ENCODE data around the gene KRT3. TPM values are rescaled to one million over a fixed set of nuclear protein-coding genes. Genes with fewer than 3 reads are reported as not detected.

The KRT3 gene
- total RNA-seq, 4 donors from 2014 or later = not detected

DNA sequence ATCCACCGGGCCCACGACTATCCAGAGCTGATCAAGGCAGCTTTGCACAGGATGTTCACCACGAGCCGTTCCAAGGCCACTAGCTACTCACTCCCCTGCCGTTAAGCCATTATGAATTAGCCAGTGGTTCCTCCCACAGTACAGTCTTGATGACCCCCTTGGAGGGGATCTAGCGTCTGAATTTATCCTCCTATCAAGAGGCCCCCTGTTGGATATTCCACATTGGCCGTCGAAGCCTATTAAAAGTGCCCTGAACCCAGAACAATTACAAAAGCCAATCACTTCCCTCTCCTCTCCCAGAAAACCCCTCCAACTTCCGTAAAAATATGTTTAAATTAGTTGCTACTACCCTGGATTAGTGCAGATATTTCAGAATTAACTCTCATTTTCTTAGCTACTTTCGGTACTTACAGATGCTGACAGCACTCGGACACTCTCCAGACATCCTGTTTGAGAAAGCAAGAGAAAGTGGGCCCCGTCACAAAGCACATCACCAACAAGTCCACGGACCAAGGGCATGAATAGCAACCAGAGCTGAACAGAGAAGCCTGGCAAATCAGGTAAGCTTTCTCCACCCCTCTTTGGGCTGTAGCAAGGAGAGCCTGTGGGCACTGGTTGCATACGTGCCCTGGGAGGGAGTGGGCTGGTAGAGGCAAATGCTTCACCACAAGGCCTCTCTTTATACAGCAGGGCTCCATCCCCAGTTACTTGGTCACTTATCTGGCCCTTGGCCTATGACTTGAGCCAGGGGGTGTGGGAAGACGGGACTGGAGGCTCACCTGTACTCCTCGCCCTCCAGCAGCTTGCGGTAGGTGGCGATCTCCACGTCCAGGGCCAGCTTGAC is 5.3 kb downstream of the KRT3 start:
- TF ChIP-seq, protein P1, sequence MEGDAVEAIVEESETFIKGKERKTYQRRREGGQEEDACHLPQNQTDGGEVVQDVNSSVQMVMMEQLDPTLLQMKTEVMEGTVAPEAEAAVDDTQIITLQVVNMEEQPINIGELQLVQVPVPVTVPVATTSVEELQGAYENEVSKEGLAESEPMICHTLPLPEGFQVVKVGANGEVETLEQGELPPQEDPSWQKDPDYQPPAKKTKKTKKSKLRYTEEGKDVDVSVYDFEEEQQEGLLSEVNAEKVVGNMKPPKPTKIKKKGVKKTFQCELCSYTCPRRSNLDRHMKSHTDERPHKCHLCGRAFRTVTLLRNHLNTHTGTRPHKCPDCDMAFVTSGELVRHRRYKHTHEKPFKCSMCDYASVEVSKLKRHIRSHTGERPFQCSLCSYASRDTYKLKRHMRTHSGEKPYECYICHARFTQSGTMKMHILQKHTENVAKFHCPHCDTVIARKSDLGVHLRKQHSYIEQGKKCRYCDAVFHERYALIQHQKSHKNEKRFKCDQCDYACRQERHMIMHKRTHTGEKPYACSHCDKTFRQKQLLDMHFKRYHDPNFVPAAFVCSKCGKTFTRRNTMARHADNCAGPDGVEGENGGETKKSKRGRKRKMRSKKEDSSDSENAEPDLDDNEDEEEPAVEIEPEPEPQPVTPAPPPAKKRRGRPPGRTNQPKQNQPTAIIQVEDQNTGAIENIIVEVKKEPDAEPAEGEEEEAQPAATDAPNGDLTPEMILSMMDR (IDR thresholded peaks at IDR 0.05) = no peak
- DNase-seq (ENCODE audit: low spot score) = no peak
- ATAC-seq (ENCODE audit: low FRiP score) = no peak

DNA sequence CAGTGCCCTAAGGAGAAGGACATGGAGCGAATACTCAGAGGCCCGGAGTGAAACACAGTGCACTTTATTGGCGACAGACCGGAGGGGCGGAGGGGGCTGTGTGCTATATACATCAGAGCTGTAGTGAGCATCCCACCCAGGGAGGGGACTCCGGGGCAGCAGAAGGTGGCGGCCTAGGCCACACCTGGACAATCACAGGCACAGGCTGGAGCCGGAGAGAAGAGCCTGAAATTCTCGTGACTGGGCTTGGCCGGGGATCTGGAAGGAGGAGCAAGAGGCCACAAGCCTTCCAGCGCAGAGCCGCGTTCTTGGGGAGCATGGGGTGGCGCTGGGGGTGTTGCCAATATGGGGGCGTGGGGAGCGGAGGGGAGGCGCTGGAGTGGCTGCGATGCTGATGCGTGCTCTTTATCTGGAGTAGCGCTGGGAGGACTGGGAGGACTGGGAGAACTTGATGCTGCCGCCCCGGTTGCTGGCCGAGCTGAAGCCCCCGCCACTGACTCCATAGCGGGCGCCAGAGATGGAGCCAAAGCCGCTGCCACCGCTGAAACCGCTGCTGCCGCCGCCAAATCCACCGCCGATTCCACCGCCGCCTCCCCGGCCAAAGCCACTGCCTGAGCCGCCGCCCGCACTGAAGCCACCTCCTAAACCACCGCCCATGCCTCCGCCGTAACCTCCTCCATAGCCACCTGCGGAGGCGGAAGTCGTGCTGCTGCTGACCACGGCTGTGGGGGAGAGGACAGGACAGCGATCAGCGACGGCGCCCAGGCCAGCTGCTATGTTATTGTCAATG is 6.1 kb downstream of the KRT3 start:
- no peak for ATAC-seq (ENCODE audit: low FRiP score)
- DNase-seq (ENCODE audit: low spot score) = no peak

DNA sequence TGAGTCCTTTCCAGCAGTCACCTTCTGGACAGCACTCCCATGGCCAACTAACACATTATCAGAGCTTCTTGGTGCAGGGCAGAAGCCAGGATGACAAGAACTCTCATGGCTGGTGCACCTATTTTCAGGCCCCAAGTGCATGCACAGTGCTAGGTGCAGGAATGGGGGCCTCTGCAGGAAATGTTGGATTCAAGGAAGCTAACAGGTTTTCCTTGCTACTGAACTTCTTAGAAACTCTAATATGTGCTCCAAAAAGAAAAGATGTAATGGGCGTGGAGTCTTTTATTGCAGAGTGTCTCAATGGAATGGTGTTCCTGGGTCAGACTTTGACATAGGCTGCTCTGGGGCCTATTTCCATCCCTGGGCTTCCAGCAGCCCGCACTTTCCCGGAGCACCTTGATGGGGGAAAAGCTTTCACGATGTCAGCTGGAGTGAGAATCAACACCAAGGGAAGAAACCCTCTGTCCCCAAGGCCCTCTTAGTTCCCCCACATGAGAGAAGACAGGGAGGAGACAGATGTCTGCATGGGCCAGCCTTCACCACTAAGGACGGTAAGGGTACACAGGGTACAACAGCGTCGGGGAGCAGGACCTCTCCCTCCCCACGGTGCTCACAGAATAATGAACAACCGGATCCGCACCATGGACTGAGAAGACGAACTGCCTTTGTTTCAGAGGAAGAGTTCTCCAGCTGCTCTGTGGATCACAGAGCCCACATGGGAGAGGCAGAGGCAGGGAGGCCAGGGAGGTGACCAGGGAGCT is 6.9 kb downstream of the KRT3 start:
- no peak for ATAC-seq (ENCODE audit: low FRiP score)
- TF ChIP-seq, protein P1 (IDR thresholded peaks at IDR 0.05) = no peak
- DNase-seq (ENCODE audit: low spot score) = no peak

More for the DNA sequence above, 6.1 kb downstream of the KRT3 start:
- TF ChIP-seq, protein P1 (IDR thresholded peaks at IDR 0.05) = no peak

DNA sequence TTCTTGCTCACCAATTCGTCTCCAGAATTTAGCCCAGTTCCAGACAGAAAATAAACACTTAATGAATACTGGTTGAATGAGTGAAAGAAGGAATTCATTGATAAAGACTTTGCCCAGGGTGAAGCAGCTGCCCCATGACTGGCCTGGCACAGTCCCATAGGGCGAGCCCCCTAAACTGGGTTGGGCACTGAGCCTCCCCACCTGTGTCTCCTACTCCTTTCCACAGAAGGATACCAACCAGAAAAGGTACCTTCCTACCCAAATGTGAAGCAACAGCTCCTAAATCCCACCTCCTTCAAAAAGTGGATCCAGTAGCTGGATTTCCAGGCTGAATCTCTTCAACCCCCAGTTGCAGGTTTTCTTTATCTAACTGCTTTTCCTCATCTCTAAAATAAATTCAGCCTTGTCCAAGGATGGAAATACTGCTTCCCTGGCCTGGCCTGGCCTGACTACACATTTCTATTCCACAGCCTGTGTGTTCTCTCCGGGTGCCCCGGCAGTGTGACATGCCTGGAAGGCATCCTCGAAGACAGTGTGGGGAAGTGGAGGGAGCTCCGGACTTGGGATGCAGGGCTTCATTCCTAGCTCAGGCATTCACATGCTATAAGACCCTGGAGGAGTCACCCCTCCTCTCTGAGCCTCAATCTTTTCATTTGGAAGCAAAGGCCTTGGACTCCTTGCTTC is 7.6 kb downstream of the KRT3 start:
- DNase-seq (ENCODE audit: low spot score) = no peak
- TF ChIP-seq, protein P1 (IDR thresholded peaks at IDR 0.05) = no peak
- ATAC-seq (ENCODE audit: low FRiP score) = no peak

DNA sequence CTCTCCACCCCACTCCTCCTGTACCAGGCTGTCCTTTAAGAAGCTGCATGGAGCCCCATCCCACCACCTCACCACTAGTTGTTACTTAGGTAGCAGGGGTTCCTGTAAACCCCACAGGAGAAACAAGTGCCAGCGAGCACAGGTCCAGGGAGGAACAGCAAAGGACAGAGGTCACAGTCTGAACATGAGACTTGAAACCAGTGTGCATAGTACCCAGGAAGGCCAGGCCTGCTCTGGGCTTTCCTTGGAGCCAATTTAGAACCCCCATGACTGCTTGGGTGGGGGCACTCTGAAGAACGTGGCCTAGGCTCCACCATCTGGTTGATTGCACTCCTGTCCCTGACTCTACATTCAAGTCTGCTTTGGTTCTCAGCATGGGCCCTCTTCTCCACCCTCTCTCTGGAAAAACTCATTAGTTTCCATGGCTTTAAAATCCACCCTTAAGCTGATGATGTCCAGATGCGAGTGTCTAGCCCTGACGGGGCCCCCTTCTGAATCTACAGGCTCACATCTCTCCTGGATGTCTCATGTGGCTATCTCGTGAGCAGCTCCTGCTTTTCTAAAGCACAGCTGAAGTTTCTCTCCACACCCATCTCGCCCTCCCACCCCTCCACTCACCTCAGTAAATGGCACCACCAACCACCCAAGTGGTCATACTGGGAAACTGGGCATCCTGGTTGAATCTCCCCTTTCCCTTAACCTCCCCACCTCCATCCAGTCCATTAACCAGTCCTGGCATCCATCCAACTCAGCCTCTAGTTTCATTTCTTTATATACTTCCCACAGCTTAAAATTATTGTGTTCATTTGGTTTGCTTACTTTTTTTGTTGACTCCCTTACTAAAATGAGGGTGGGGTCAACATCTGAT is 8.4 kb downstream of the KRT3 start:
- TF ChIP-seq, protein P1 (IDR thresholded peaks at IDR 0.05) = no peak
- ATAC-seq (ENCODE audit: low FRiP score) = no peak
- no peak for DNase-seq (ENCODE audit: low spot score)
